Stimulated activated CD4-positive, alpha-beta T cell treated with anti-CD3 and anti-CD28 coated beads, Interleukin-2, amount 100 ng/mL, for 48 hours (primary cell): ENCODE measurements around the gene KLF1.

Source experiments
- DNase-seq, 2 donors: peaks; one replicate each; pipeline ENCODE4 v3.0.0-alpha.2; 2020

The KLF1 gene

GRCh38 chr19:12834976-12835757, 51.8 kb downstream of the KLF1 start:
- no peak for DNase-seq

- no peak for DNase-seq
Observed at GRCh38 chr19:12834566-12834943, 52.4 kb downstream of the KLF1 start, which contains the start of gene RTBDN. Gene RTBDN, minus strand, starts transcription at chr19:12834579. Its CDS starts 4,600 bp downstream, at chr19:12829979.
